OCI-LY7 (cell line): ENCODE measurements around the gene OR2V2.

Source experiments
- CTCF ChIP-seq: fragments of 200-600 bp; sonication (generic); conservative IDR thresholded peaks from 2 replicates; pipeline ENCODE4 v1.5.1; 2014; ENCODE audit warnings: mild to moderate bottlenecking, antibody characterized with exemption, low read length, moderate library complexity, mixed read lengths
- EZH2phosphoT487 ChIP-seq: fragments of 200-600 bp; sonication (generic); IDR thresholded peaks from 2 replicates; pipeline ENCODE4 v1.6.1; 2018; ENCODE audit warnings: low read depth, borderline replicate concordance, mild to moderate bottlenecking, mixed run types, antibody characterized with exemption, low read length, moderate library complexity, mixed read lengths

DNA sequence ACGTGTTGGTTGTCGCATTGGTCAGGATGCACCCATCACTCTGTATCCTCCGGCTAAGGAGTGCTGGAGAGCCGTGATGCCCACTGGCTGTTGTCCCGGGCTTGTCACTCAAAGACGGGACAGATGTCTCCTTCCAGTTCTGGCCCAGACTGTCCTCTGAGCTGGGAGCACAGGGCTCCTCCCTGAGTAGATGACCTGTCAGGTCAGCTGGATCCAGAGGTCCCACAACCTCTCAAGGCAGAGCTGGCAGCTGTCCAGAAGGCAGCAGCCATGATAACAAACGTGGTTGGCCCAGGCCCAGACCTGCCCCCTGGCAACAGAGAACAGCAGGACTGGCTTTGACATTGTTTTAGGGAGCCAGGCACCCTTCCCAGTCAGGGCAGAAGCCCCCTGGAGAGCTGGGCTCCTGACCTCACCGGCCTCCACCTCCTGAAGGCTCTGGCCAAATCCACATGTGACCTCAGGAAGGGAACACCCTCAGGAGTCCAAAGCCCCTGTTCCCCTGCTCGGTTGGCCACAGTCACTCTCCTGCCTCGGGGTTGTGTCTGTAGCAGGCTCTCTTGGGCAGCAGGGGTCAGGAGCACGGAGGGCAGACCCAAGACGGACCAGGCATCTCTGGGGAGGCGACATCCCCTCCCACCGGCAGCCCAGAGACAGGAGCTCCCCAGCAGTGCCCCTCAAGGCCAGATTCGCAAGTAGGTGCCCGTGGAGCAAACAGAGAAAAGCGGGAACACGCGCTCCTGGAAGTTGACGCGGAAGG is 47.3 kb downstream of the OR2V2 start:
- TF ChIP-seq CTCF (no peak), EZH2phosphoT487 (no peak)
